IPS-15b (cell line): ENCODE measurements around the gene CFAP298.
A peak's percentile ranks its signal among the peaks of the same experiment; 100 is the strongest.

Source experiments
- H3K27me3 ChIP-seq: one replicate; pipeline ENCODE4 v1.6.1; 2013; ENCODE audit warnings: low read length; ENCODE audit not compliant: control insufficient read depth, insufficient read depth
- H3K36me3 ChIP-seq: one replicate; pipeline ENCODE4 v1.6.1; 2013; ENCODE audit warnings: low read length; ENCODE audit not compliant: control insufficient read depth, insufficient read depth
- H3K4me1 ChIP-seq: one replicate; pipeline ENCODE4 v1.6.1; 2013; ENCODE audit warnings: mild to moderate bottlenecking, low read length; ENCODE audit not compliant: control insufficient read depth, insufficient read depth
- H3K4me3 ChIP-seq: one replicate; pipeline ENCODE4 v1.5.1; 2013; ENCODE audit warnings: low read depth, low read length
- H3K9ac ChIP-seq: one replicate; pipeline ENCODE4 v1.6.1; 2013; ENCODE audit warnings: low read depth, mild to moderate bottlenecking, low read length
- H3K9me3 ChIP-seq: one replicate; pipeline ENCODE4 v1.6.1; 2013; ENCODE audit warnings: mild to moderate bottlenecking, low read length; ENCODE audit not compliant: control insufficient read depth, insufficient read depth

Gene CFAP298

GRCh38 chr21:32576011-32576410 is 36.2 kb downstream of the CFAP298 start:
- Histone ChIP-seq H3K36me3 (no peaks in the 10 kb centered on the region), H3K4me3 (no peak overlapping the region), H3K9ac (no peak overlapping the region), H3K27me3 (no peaks in the 10 kb centered on the region), H3K4me1 (no peaks in the 10 kb centered on the region), H3K9me3 (no peaks in the 10 kb centered on the region)

DNA sequence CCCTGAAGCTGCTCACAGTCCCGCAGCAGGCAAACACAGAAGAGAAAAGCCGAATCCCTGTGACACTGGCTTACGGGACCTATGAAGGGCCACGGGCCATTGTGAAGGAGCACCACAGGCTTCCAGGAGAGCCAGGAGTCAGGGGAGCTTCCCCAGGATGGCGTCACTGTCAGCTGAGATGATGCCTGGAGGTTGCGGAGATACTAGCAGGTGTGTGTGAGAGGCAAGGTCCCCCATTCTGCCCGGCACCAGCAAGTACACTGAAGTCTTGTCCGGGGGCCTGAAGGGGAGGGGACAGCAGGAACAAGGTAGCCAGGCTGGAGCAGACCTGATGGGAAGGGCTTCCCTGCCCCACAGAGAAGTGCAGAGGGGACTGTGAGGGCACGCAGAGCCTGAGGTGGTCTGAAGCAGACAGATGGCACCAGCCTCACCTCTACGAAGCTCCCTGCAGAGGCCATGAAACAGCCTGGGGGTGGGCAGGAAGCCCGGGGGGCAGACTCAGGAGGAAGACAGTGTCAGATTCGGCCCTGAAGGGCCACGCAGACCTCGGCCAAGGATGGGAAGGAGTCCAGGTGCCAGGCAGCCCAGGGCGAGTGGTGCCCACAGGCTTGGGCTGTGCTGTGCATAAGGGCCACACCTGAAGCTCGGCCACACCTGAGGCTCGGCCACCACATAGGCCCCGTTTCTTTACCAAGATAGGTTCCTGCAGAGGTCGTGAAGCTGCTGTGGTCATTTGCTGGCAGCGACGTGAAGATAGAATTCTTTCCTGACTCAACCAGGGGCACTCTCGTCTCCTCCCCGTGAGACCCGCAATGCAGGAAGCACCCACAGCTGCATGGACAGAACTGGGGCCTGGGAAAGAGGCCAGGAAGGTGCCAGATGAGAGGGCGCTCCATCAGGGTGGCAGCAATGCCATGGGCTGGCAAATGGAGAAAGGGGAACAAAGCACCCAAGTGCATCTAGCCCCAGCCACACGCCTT is 36.9 kb downstream of the CFAP298 start:
- Histone ChIP-seq H3K4me1 (no peaks in the 10 kb centered on the region), H3K4me3 (no peak overlapping the region), H3K36me3 (no peaks in the 10 kb centered on the region), H3K9me3 (no peaks in the 10 kb centered on the region), H3K9ac (no peak overlapping the region), H3K27me3 (no peaks in the 10 kb centered on the region)

DNA sequence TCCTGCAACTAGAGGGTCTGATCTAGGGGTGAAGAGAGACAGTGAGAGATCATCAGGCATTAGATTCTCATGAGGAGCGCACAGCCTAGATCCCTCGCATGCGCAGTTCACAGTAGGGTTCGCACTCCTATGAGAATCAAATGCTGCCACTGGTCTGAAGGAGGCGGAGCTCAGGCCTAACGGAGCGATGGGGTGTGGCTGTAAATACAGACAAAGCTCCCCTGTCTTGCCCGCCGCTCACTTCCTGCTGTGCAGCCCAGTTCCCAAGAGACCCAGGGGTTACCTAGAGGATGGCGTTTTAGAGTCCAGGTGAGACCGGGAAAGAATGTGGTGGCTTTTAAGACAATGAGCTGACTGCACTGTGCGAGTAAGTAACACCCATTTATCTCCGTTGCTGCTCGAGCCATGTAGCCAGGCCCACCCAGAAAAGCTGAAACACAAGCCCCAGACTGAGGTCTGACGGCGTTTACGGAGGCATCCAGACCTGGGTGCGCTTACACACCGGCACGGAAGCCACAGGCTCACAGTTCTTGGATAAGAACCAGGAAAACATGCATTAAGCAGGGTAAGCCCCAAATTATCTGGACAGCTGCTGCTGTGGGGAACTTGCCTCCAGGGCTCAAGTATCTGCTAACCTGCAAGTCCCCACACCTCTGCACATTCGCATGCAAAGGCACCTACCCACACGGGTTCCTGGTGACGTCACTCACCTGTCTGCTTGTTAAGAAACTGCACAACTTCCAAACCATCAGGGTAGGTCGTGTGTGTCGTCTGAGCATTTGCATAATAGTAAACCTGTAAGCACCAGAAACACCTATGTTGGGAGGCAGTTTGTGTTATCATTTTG is 39.4 kb downstream of the CFAP298 start:
- H3K9ac ChIP-seq: no peak overlapping the region
- peaks cover 7% of the 10 kb centered on the region for H3K27me3 ChIP-seq
- H3K4me3 ChIP-seq: no peak overlapping the region
- H3K36me3 ChIP-seq: no peaks in the 10 kb centered on the region
- no peaks in the 10 kb centered on the region for H3K9me3 ChIP-seq
- peaks cover 8% of the 10 kb centered on the region for H3K4me1 ChIP-seq

DNA sequence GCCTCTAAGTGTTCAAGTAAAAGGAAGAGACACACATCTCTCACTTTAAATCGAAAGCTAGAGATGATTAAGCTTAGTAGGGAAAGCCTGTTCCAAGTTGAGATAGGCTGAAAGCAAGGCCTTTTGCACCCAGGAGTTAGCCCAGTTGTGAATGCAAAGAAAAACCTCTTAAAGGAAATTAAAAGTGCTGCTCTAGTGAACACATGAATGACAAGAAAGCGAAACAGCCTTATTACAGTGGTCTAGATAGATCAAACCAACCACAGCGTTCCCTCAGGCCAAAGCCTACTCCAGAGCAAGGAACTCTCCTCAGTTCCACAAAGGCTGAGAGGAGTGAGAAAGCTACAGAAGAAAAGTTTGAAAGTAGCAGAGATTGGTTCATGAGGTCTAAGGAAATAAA is 41.7 kb downstream of the CFAP298 start:
- H3K4me3 ChIP-seq: no peak overlapping the region
- H3K9me3 ChIP-seq: no peaks in the 10 kb centered on the region
- no peak overlapping the region for H3K9ac ChIP-seq
- H3K27me3 ChIP-seq: peaks cover 7% of the 10 kb centered on the region
- peaks cover 8% of the 10 kb centered on the region for H3K4me1 ChIP-seq
- H3K36me3 ChIP-seq: peaks cover 3% of the 10 kb centered on the region

DNA sequence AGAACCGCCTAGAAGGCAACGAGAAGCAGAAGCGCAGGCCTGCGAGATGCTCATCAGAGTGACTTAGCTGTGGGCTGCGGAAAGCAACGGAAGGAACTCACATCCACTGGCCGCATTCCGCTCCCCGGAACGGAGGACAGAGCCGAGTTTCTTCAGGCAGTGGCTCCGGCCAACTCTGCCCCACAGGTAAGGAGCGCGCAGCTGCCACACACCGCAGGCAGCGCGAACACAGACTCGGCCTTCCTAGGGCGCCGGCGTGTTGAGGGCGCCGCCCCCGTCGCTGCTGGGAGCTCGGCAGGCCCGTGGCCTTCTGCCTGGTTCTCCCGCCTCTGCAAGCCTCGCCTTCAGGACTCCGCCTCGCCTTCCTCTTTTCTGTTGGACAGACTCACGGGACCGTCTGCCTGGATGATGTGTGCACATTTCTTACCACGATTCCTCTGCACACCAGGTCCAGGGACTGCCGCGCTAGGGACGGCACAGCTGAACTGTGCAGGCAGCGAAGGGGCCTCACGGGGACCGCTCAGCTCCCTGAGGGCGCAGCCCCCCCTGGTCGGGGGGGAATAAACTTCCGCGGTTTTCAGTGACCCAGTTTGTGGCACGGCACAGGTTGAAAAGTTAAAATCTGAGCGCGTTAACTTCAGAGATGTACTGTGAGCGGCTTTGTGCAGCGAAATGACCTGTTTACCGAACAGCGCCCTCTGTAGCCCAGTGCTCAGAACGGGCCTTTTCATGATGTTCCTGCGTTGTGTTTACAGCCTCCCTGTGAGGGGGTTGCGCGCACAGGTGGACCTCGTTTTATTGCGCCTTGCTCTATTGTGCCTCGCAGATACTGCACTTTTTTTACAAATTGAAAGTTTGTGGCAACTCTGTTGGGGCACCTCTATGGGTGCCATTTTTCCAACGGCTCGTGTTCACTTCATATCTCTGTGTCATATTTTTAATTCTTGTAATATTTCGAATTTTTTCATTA is 42.6 kb downstream of the CFAP298 start:
- Histone ChIP-seq H3K9me3 (peaks cover 2% of the 10 kb centered on the region), H3K4me3 (peak overlapping the region; percentile 78), H3K36me3 (peaks cover 3% of the 10 kb centered on the region), H3K4me1 (peaks cover 8% of the 10 kb centered on the region), H3K9ac (peak overlapping the region; percentile 74), H3K27me3 (peaks cover 7% of the 10 kb centered on the region)

DNA sequence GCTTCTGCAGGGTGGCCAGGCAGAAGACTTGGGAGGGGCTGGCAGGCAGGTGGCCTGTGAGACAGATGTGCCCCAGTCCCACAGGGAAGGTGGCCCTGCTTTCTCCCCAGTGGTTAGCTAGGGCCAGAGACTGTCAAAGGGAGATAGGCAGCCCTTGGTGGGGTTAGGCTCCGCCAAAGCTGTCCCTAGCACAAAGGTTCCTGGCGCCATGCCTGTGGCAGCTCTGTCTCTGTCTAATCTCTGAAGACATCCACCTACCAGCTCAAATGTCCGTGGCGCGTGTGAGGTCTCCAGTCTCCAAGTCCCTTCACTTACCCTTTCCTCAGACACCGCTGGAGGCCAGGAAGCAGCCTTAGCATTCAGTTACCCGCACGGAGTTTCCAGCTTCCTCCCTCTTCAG is 44.6 kb downstream of the CFAP298 start:
- H3K4me3 ChIP-seq: no peak overlapping the region
- H3K27me3 ChIP-seq: peaks cover 7% of the 10 kb centered on the region
- peaks cover 12% of the 10 kb centered on the region for H3K4me1 ChIP-seq
- no peak overlapping the region for H3K9ac ChIP-seq
- peaks cover 3% of the 10 kb centered on the region for H3K36me3 ChIP-seq
- peaks cover 2% of the 10 kb centered on the region for H3K9me3 ChIP-seq

GRCh38 chr21:32566741-32567389 is 45.3 kb downstream of the CFAP298 start:
- H3K4me1 ChIP-seq: peaks cover 19% of the 10 kb centered on the region
- no peak overlapping the region for H3K4me3 ChIP-seq
- peaks cover 3% of the 10 kb centered on the region for H3K36me3 ChIP-seq
- H3K27me3 ChIP-seq: peaks cover 7% of the 10 kb centered on the region
- no peak overlapping the region for H3K9ac ChIP-seq
- H3K9me3 ChIP-seq: peaks cover 2% of the 10 kb centered on the region

GRCh38 chr21:32565856-32566465 is 46.2 kb downstream of the CFAP298 start:
- peaks cover 7% of the 10 kb centered on the region for H3K27me3 ChIP-seq
- H3K9me3 ChIP-seq: peaks cover 2% of the 10 kb centered on the region
- H3K9ac ChIP-seq: no peak overlapping the region
- H3K4me1 ChIP-seq: peaks cover 20% of the 10 kb centered on the region
- no peak overlapping the region for H3K4me3 ChIP-seq
- peaks cover 3% of the 10 kb centered on the region for H3K36me3 ChIP-seq

DNA sequence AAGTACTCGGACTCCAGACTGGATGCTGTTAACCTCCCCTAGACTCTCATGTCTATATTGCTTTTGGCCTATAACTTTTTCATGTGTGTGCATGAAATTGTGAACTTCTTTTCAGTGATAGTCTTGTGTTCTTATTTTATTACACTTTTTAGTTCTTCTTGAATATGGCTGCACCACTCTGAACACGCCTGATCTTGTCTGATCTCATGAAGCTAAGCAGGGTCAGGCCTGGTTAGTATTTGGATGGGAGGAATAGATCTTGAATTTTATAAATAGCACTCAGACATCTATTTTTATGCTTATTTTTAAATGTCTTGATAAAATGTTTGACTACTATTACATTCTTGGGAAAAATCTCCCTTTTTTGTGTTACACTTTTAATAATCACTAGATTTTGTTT is 49.3 kb downstream of the CFAP298 start:
- Histone ChIP-seq H3K4me1 (peaks cover 19% of the 10 kb centered on the region), H3K36me3 (peaks cover 3% of the 10 kb centered on the region), H3K4me3 (no peak overlapping the region), H3K9me3 (peaks cover 2% of the 10 kb centered on the region), H3K27me3 (no peaks in the 10 kb centered on the region), H3K9ac (no peak overlapping the region)

DNA sequence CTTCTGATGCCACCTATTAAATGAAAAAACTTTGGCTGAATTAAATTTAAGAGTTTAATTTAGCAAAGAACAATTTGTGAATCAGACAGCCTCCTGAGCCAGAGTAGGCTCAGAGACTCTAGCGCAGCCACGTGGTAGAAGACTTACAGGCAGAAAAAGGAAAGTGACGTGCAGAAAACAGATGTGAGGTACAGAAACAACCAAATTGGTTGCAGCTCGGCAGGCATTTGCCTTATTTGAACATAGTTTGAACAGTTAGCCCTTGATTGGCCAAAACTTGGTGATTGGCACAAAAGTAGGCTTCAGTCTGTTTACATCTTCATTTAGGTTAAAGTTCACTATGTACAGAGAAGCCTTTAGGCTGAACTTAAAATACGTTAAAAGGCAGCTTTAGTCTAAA is 49.8 kb downstream of the CFAP298 start:
- H3K36me3 ChIP-seq: peaks cover under 1% of the 10 kb centered on the region
- peaks cover 2% of the 10 kb centered on the region for H3K9me3 ChIP-seq
- H3K4me1 ChIP-seq: peaks cover 19% of the 10 kb centered on the region
- no peak overlapping the region for H3K4me3 ChIP-seq
- H3K27me3 ChIP-seq: no peaks in the 10 kb centered on the region
- H3K9ac ChIP-seq: no peak overlapping the region
